Astrocyte (in vitro differentiated cells and primary cell): Measurements from ENCODE around the gene OR2AE1. TPM values are rescaled to one million over a fixed set of nuclear protein-coding genes. Genes with fewer than 3 reads are reported as not detected.

ENCODE experiments used
- DNase-seq: peaks from one replicate; pipeline ENCODE4 v3.0.0-alpha.2; 2010; ENCODE audit warnings: low read depth
- FAIRE-seq: peaks from 2 replicates; lab custom pipeline; 2011; peaks lifted over from hg19 to GRCh38; lab: Jason Lieb, UNC
- H2AFZ ChIP-seq: 2 replicates; pipeline ENCODE4 v1.6.0; 2012; ENCODE audit warnings: low read depth, low read length, inconsistent platforms
- H3K27ac ChIP-seq: 2 replicates; pipeline ENCODE4 v1.5.1; 2011; ENCODE audit warnings: low read depth, low read length, inconsistent platforms
- H3K27me3 ChIP-seq: 2 replicates; pipeline ENCODE4 v1.6.0; 2011; ENCODE audit warnings: low read length, inconsistent platforms; ENCODE audit not compliant: insufficient read depth
- H3K36me3 ChIP-seq: 2 replicates; pipeline ENCODE4 v1.5.1; 2011; ENCODE audit warnings: low read length, inconsistent platforms; ENCODE audit not compliant: insufficient read depth
- H3K4me1 ChIP-seq: 2 replicates; pipeline ENCODE4 v1.5.1; 2011; ENCODE audit warnings: low read length, inconsistent platforms; ENCODE audit not compliant: insufficient read depth
- H3K4me2 ChIP-seq: 2 replicates; pipeline ENCODE4 v1.6.0; 2012; ENCODE audit warnings: low read length, inconsistent platforms
- H3K4me3 ChIP-seq: 2 replicates; pipeline ENCODE4 v1.5.1; 2011; ENCODE audit warnings: low read depth, mild to moderate bottlenecking, low read length, inconsistent platforms; ENCODE audit not compliant: insufficient read depth
- H3K79me2 ChIP-seq: 2 replicates; pipeline ENCODE4 v1.6.0; 2012; ENCODE audit warnings: mild to moderate bottlenecking, low read length, inconsistent platforms; ENCODE audit not compliant: insufficient read depth
- H3K9ac ChIP-seq: 2 replicates; pipeline ENCODE4 v1.6.0; 2012; ENCODE audit warnings: mild to moderate bottlenecking, low read length, inconsistent platforms
- H3K9me3 ChIP-seq: 2 replicates; pipeline ENCODE4 v1.5.1; 2012; ENCODE audit warnings: low read depth, mild to moderate bottlenecking, low read length, inconsistent platforms; ENCODE audit not compliant: insufficient read depth
- H4K20me1 ChIP-seq: 2 replicates; pipeline ENCODE4 v1.6.0; 2012; ENCODE audit warnings: low read length, inconsistent platforms; ENCODE audit not compliant: insufficient read depth
- H3K27ac Mint-ChIP-seq: one replicate; pipeline ENCODE4 v1.8.0; 2021; ENCODE audit warnings: mild to moderate bottlenecking, mixed read lengths; ENCODE audit not compliant: unreplicated experiment
- H3K27me3 Mint-ChIP-seq: one replicate; pipeline ENCODE4 v1.8.0; 2021; ENCODE audit warnings: low read depth, mixed read lengths; ENCODE audit not compliant: unreplicated experiment
- H3K36me3 Mint-ChIP-seq: one replicate; pipeline ENCODE4 v1.8.0; 2021; ENCODE audit warnings: low read depth, mixed read lengths; ENCODE audit not compliant: unreplicated experiment
- H3K4me1 Mint-ChIP-seq: one replicate; pipeline ENCODE4 v1.8.0; 2021; ENCODE audit warnings: low read depth, mixed read lengths; ENCODE audit not compliant: unreplicated experiment
- H3K4me3 Mint-ChIP-seq: one replicate; pipeline ENCODE4 v1.8.0; 2021; ENCODE audit warnings: mild to moderate bottlenecking, moderate library complexity, mixed read lengths; ENCODE audit not compliant: unreplicated experiment
- H3K9me3 Mint-ChIP-seq: one replicate; pipeline ENCODE4 v1.8.0; 2021; ENCODE audit warnings: mild to moderate bottlenecking, mixed read lengths; ENCODE audit not compliant: unreplicated experiment
- EZH2 ChIP-seq: IDR thresholded peaks from 2 replicates; pipeline ENCODE4 v1.6.1; 2012; ENCODE audit warnings: mild to moderate bottlenecking, low read length, inconsistent platforms; ENCODE audit not compliant: insufficient read depth
- total RNA-seq: library from RNA; stranded (reverse); gene quantifications from 2 replicates; pipeline ENCODE4 v1.2.1, GENCODE V29; 2021
- TF ChIP-seq, protein P1 (sequence below): IDR thresholded peaks from 2 replicates; pipeline ENCODE4 v1.5.1; 2011; ENCODE audit warnings: low read depth, mild to moderate bottlenecking, inconsistent platforms, low read length, moderate library complexity; ENCODE audit not compliant: insufficient read depth

The OR2AE1 gene
- total RNA-seq, 1 donor from 2014 or later: not detected

DNA sequence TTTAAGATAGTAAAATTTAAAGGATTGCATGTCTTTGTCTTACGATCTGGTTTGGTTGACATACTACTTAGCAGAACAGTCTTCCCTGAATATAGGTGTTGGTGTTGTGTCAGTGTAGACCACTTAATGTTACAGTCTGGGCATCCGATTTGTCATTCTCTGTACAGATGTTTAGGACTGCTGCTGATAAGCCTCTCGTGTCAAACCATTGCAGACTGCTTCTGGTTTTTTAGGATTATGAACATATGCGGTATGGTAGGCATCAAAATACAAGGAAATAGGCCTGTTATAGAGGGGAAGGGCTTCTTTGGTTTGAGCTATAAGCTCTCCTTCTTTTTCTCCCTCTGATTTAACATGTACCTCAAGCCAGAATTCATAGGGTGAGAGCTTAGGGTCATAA, 41.6 kb downstream of the OR2AE1 start:
- TF ChIP-seq, protein P1, sequence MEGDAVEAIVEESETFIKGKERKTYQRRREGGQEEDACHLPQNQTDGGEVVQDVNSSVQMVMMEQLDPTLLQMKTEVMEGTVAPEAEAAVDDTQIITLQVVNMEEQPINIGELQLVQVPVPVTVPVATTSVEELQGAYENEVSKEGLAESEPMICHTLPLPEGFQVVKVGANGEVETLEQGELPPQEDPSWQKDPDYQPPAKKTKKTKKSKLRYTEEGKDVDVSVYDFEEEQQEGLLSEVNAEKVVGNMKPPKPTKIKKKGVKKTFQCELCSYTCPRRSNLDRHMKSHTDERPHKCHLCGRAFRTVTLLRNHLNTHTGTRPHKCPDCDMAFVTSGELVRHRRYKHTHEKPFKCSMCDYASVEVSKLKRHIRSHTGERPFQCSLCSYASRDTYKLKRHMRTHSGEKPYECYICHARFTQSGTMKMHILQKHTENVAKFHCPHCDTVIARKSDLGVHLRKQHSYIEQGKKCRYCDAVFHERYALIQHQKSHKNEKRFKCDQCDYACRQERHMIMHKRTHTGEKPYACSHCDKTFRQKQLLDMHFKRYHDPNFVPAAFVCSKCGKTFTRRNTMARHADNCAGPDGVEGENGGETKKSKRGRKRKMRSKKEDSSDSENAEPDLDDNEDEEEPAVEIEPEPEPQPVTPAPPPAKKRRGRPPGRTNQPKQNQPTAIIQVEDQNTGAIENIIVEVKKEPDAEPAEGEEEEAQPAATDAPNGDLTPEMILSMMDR: no peak
- TF ChIP-seq EZH2: no peak
- no peak overlapping the region for H3K9ac ChIP-seq
- no peak overlapping the region for H3K4me3 ChIP-seq
- H3K36me3 Mint-ChIP-seq: no peaks in the 10 kb centered on the region
- no peaks in the 10 kb centered on the region for H3K4me1 ChIP-seq
- no peaks in the 10 kb centered on the region for H3K9me3 Mint-ChIP-seq
- H3K27ac Mint-ChIP-seq: no peak overlapping the region
- H3K27ac ChIP-seq: no peak overlapping the region
- no peak for FAIRE-seq
- no peaks in the 10 kb centered on the region for H4K20me1 ChIP-seq
- no peaks in the 10 kb centered on the region for H3K9me3 ChIP-seq
- H3K27me3 Mint-ChIP-seq: peaks cover 10% of the 10 kb centered on the region
- H3K4me1 Mint-ChIP-seq: no peaks in the 10 kb centered on the region
- DNase-seq: no peak
- no peak overlapping the region for H3K4me3 Mint-ChIP-seq
- no peak overlapping the region for H3K4me2 ChIP-seq
- peaks cover 12% of the 10 kb centered on the region for H3K27me3 ChIP-seq
- no peaks in the 10 kb centered on the region for H3K79me2 ChIP-seq
- no peak overlapping the region for H2AFZ ChIP-seq
- H3K36me3 ChIP-seq: no peaks in the 10 kb centered on the region

DNA sequence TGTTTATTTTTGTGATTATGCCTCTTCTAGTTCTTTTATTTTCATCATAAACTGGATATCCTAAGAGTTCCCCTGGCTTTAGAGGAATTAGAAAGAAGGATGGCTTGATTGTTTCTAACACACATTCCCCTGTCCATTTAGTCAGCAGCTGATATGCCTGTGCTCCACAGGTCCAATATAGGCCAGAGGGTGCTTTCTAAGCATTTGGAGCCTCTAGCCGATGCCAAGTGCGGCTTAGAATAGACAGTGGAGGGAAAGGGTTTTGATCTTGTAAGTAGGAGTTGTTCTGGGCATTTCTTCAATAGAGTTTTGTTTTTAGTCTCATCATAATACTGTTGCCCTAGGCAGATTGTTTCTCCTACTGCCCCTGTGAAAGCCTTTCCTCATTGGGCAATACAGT, 42.5 kb downstream of the OR2AE1 start:
- H4K20me1 ChIP-seq: no peaks in the 10 kb centered on the region
- DNase-seq (no peak), FAIRE-seq (no peak)
- no peak for TF ChIP-seq EZH2
- TF ChIP-seq, protein P1: no peak
- H3K4me1 ChIP-seq: no peaks in the 10 kb centered on the region
- no peak overlapping the region for H3K9ac ChIP-seq
- peaks cover 8% of the 10 kb centered on the region for H3K27me3 Mint-ChIP-seq
- no peak overlapping the region for H2AFZ ChIP-seq
- no peak overlapping the region for H3K27ac ChIP-seq
- H3K79me2 ChIP-seq: no peaks in the 10 kb centered on the region
- H3K27me3 ChIP-seq: peaks cover 9% of the 10 kb centered on the region
- no peak overlapping the region for H3K4me2 ChIP-seq
- no peak overlapping the region for H3K4me3 Mint-ChIP-seq
- H3K9me3 Mint-ChIP-seq: no peaks in the 10 kb centered on the region
- H3K36me3 ChIP-seq: no peaks in the 10 kb centered on the region
- no peak overlapping the region for H3K4me3 ChIP-seq
- no peaks in the 10 kb centered on the region for H3K36me3 Mint-ChIP-seq
- no peak overlapping the region for H3K27ac Mint-ChIP-seq
- H3K9me3 ChIP-seq: no peaks in the 10 kb centered on the region
- no peaks in the 10 kb centered on the region for H3K4me1 Mint-ChIP-seq

DNA sequence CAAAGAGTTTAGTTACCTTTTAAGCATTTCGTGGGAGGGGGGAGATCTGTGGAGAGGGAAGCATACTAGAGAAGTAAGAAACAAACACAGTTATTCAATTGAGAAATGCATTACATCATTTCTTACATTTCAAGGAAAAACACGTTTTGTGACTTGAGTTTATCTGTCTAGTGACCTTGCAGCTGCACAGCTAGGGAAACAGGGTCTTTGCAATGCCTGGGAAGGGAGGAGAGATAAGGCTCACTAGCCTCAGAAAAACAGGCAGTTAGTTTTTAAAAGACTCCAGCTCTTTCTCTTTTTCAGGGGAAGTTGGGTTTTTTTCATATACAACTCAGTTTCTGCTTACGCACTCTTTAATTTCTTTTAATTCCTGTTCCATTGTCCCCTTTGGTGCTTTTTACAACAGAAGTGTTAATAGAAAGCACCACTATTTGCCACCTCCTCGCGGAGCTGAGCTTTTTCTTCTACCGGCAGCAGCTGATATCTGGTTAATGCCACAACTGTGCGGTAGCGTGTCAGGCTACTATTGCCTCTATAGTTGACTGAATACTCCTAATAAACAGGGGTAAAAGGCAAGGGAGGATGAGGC, 43.5 kb downstream of the OR2AE1 start:
- Histone ChIP-seq H3K79me2 (no peaks in the 10 kb centered on the region), H2AFZ (no peak overlapping the region), H3K9me3 (no peaks in the 10 kb centered on the region), H3K27ac (no peak overlapping the region), H3K4me1 (no peaks in the 10 kb centered on the region), H3K9ac (no peak overlapping the region), H3K4me2 (no peak overlapping the region), H3K27me3 (peaks cover 11% of the 10 kb centered on the region), H3K4me3 (no peak overlapping the region), H3K36me3 (no peaks in the 10 kb centered on the region), H4K20me1 (no peaks in the 10 kb centered on the region)
- no peaks in the 10 kb centered on the region for H3K9me3 Mint-ChIP-seq
- no peaks in the 10 kb centered on the region for H3K4me1 Mint-ChIP-seq
- no peak for DNase-seq
- H3K36me3 Mint-ChIP-seq: no peaks in the 10 kb centered on the region
- no peak for FAIRE-seq
- H3K27ac Mint-ChIP-seq: no peak overlapping the region
- TF ChIP-seq, protein P1: no peak
- no peak for TF ChIP-seq EZH2
- peak overlapping the region; percentile 20 for H3K4me3 Mint-ChIP-seq
- peaks cover 9% of the 10 kb centered on the region for H3K27me3 Mint-ChIP-seq
